ENCODE results near the gene ERAP2. TPM values are rescaled to one million over a fixed set of nuclear protein-coding genes. Genes with fewer than 3 reads are reported as not detected.

The ERAP2 gene
- total RNA-seq, 1 donor from 2014 or later: 16.5 TPM

- H3K4me1 ChIP-seq: no peaks in the 10 kb centered on the region
- intact Hi-C loops (cut with DNase I): no loop called here
- no peak overlapping the region for H3K4me3 ChIP-seq
- H3K27me3 ChIP-seq: no peaks in the 10 kb centered on the region
- DNase-seq (ENCODE audit: extremely low spot score in 2 of 2): no peak
- TF ChIP-seq CTCF (IDR thresholded peaks at IDR 0.05) (no peak), POLR2A (IDR thresholded peaks at IDR 0.05) (no peak), POLR2AphosphoS5 (IDR thresholded peaks at IDR 0.05; ENCODE audit: insufficient read depth in 1 of 2, low read depth in 1 of 2) (no peak)
- H3K36me3 ChIP-seq: peaks cover 0 to 16% of the 10 kb centered on the region in 2 donors
- no peak overlapping the region for H3K27ac ChIP-seq
- H3K9me3 ChIP-seq: no peaks in the 10 kb centered on the region
Measured at GRCh38 chr5:96909003-96909402, 32.7 kb downstream of the ERAP2 start.

- TF ChIP-seq POLR2A (IDR thresholded peaks at IDR 0.05) (no peak), CTCF (IDR thresholded peaks at IDR 0.05) (no peak), POLR2AphosphoS5 (IDR thresholded peaks at IDR 0.05; ENCODE audit: insufficient read depth in 1 of 2, low read depth in 1 of 2) (no peak)
- Histone ChIP-seq H3K9me3 (no peaks in the 10 kb centered on the region), H3K36me3 (peaks cover 0 to 13% of the 10 kb centered on the region in 2 donors), H3K4me3 (no peak overlapping the region), H3K27ac (no peak overlapping the region), H3K27me3 (no peaks in the 10 kb centered on the region), H3K4me1 (no peaks in the 10 kb centered on the region)
- intact Hi-C loops (cut with DNase I): no loop called here
- no peak for DNase-seq (ENCODE audit: extremely low spot score in 2 of 2)
Measured at GRCh38 chr5:96909435-96909834, 33.1 kb downstream of the ERAP2 start.

GRCh38 chr5:96911139-96911538 lies 34.8 kb downstream of the ERAP2 start:
- Histone ChIP-seq H3K4me1 (no peaks in the 10 kb centered on the region), H3K36me3 (peaks cover 0 to 19% of the 10 kb centered on the region in 2 donors), H3K27ac (no peak overlapping the region), H3K27me3 (no peaks in the 10 kb centered on the region), H3K9me3 (no peaks in the 10 kb centered on the region), H3K4me3 (no peak overlapping the region)
- intact Hi-C loops (cut with DNase I): no loop called here
- DNase-seq (ENCODE audit: extremely low spot score in 2 of 2): no peak
- TF ChIP-seq POLR2A (IDR thresholded peaks at IDR 0.05) (no peak), CTCF (IDR thresholded peaks at IDR 0.05) (no peak), POLR2AphosphoS5 (IDR thresholded peaks at IDR 0.05; ENCODE audit: insufficient read depth in 1 of 2, low read depth in 1 of 2) (no peak)

GRCh38 chr5:96913233-96913632 lies 36.9 kb downstream of the ERAP2 start:
- intact Hi-C loops (cut with DNase I): no loop called here
- no peak overlapping the region for H3K4me3 ChIP-seq
- H3K9me3 ChIP-seq: no peaks in the 10 kb centered on the region
- TF ChIP-seq POLR2AphosphoS5 (IDR thresholded peaks at IDR 0.05; ENCODE audit: insufficient read depth in 1 of 2, low read depth in 1 of 2) (no peak), POLR2A (IDR thresholded peaks at IDR 0.05) (no peak), CTCF (IDR thresholded peaks at IDR 0.05) (no peak)
- no peaks in the 10 kb centered on the region for H3K4me1 ChIP-seq
- H3K27me3 ChIP-seq: no peaks in the 10 kb centered on the region
- H3K36me3 ChIP-seq: peaks cover 0 to 19% of the 10 kb centered on the region in 2 donors
- DNase-seq (ENCODE audit: extremely low spot score in 2 of 2): no peak
- no peak overlapping the region for H3K27ac ChIP-seq

GRCh38 chr5:96919754-96920197 lies 43.5 kb downstream of the ERAP2 start:
- Histone ChIP-seq H3K4me1 (no peaks in the 10 kb centered on the region), H3K27me3 (no peaks in the 10 kb centered on the region), H3K27ac (no peak overlapping the region), H3K36me3 (peaks cover 0 to 7% of the 10 kb centered on the region in 2 donors), H3K9me3 (no peaks in the 10 kb centered on the region), H3K4me3 (no peak overlapping the region)
- DNase-seq (ENCODE audit: extremely low spot score in 2 of 2): no peak
- intact Hi-C loops (cut with DNase I): no loop called here
- TF ChIP-seq POLR2AphosphoS5 (IDR thresholded peaks at IDR 0.05; ENCODE audit: insufficient read depth in 1 of 2, low read depth in 1 of 2) (no peak), POLR2A (IDR thresholded peaks at IDR 0.05) (no peak), CTCF (IDR thresholded peaks at IDR 0.05) (no peak)
